Measurements from ENCODE around the gene CAMTA1. TPM values are rescaled to one million over a fixed set of nuclear protein-coding genes. Genes with fewer than 3 reads are reported as not detected.
"Not testable (repeated sequence)": the region's sequence is repeated elsewhere in the genome, so short reads cannot be mapped to it uniquely, and the experiment has no call there.

The CAMTA1 gene
- total RNA-seq, 1 experiment from 2014 or later, result 85.2 TPM

GRCh38 chr1:7789828-7790227, 1004.6 kb downstream of the CAMTA1 start:
- Histone ChIP-seq H3K27me3 (replicated peaks; ENCODE audit: insufficient read depth, low read depth, low read length, poor library complexity) (no peaks in the 10 kb centered on the region), H3K36me3 (ENCODE audit: insufficient read depth, low read length, poor library complexity, severe bottlenecking) (peaks cover 7% of the 10 kb centered on the region), H3K4me1 (ENCODE audit: insufficient read depth, low read length, poor library complexity, severe bottlenecking) (no peaks in the 10 kb centered on the region), H3K27ac (ENCODE audit: low read depth, low read length, poor library complexity, severe bottlenecking) (no peak overlapping the region), H3K4me3 (ENCODE audit: low read depth, low read length, poor library complexity, severe bottlenecking) (no peak overlapping the region), H3K9me3 (ENCODE audit: low read depth, low read length, poor library complexity, severe bottlenecking) (peaks cover 23% of the 10 kb centered on the region)
- DNase-seq (ENCODE audit: low spot score), result no peak
- CTCF ChIA-PET, result no interaction called here
- no TSS peak for BruUV-seq (replicated peaks)
- POLR2A ChIA-PET (ENCODE audit: low non-redundant PET), result interaction anchor here (0.6 to 0.7 kb wide), 2 partner anchors 131 to 897 kb away, joined by 4 to 11 read pairs; no protein-coding TSS in a partner anchor
- intact Hi-C loops (cut with micrococcal nuclease; ENCODE audit: unreplicated experiment), result no loop called here
- no peak for TF ChIP-seq CTCF (conservative IDR thresholded peaks at IDR 0.05; ENCODE audit: low read depth, low read length)
- TF ChIP-seq EZH2 (IDR thresholded peaks at IDR 0.05; ENCODE audit: borderline replicate concordance, low read depth, low read length, poor library complexity, severe bottlenecking), result no peak

GRCh38 chr1:7791027-7791426, 1005.8 kb downstream of the CAMTA1 start:
- H3K27me3 ChIP-seq (replicated peaks; ENCODE audit: insufficient read depth, low read depth, low read length, poor library complexity); DNase-seq (ENCODE audit: low spot score); intact Hi-C loops (cut with micrococcal nuclease; ENCODE audit: unreplicated experiment); H3K4me3 ChIP-seq (ENCODE audit: low read depth, low read length, poor library complexity, severe bottlenecking); H3K36me3 ChIP-seq (ENCODE audit: insufficient read depth, low read length, poor library complexity, severe bottlenecking); CTCF ChIA-PET; H3K4me1 ChIP-seq (ENCODE audit: insufficient read depth, low read length, poor library complexity, severe bottlenecking); BruUV-seq (replicated peaks); POLR2A ChIA-PET (ENCODE audit: low non-redundant PET); H3K27ac ChIP-seq (ENCODE audit: low read depth, low read length, poor library complexity, severe bottlenecking): not testable (repeated sequence)
- H3K9me3 ChIP-seq (ENCODE audit: low read depth, low read length, poor library complexity, severe bottlenecking), result peaks cover 23% of the 10 kb centered on the region

- no TSS peak for BruUV-seq (replicated peaks)
Measured at GRCh38 chr1:7795406-7795805, 1010.2 kb downstream of the CAMTA1 start.

More at GRCh38 chr1:7795406-7795805, 1010.2 kb downstream of the CAMTA1 start:
- H3K27me3 ChIP-seq (replicated peaks; ENCODE audit: insufficient read depth, low read depth, low read length, poor library complexity), result no peaks in the 10 kb centered on the region
- H3K27ac ChIP-seq (ENCODE audit: low read depth, low read length, poor library complexity, severe bottlenecking), result no peak overlapping the region
- no peaks in the 10 kb centered on the region for H3K36me3 ChIP-seq (ENCODE audit: insufficient read depth, low read length, poor library complexity, severe bottlenecking)
- intact Hi-C loops (cut with micrococcal nuclease; ENCODE audit: unreplicated experiment), result no loop called here
- no peak overlapping the region for H3K4me3 ChIP-seq (ENCODE audit: low read depth, low read length, poor library complexity, severe bottlenecking)
- CTCF ChIA-PET, result no interaction called here
- DNase-seq (ENCODE audit: low spot score), result no peak
- POLR2A ChIA-PET (ENCODE audit: low non-redundant PET), result no interaction called here
- no peaks in the 10 kb centered on the region for H3K4me1 ChIP-seq (ENCODE audit: insufficient read depth, low read length, poor library complexity, severe bottlenecking)
- peaks cover 14% of the 10 kb centered on the region for H3K9me3 ChIP-seq (ENCODE audit: low read depth, low read length, poor library complexity, severe bottlenecking)
- TF ChIP-seq EZH2 (IDR thresholded peaks at IDR 0.05; ENCODE audit: borderline replicate concordance, low read depth, low read length, poor library complexity, severe bottlenecking) (no peak), CTCF (conservative IDR thresholded peaks at IDR 0.05; ENCODE audit: low read depth, low read length) (no peak)

Measured in A673 (cell line).